CD4-positive, alpha-beta T cell treated with Interleukin-10 for 1 hour (primary cell): Measurements from ENCODE around the gene SLC35F5.
A peak's percentile ranks its signal among the peaks of the same experiment; 100 is the strongest.
"Not testable (repeated sequence)": the region's sequence is repeated elsewhere in the genome, so short reads cannot be mapped to it uniquely, and the experiment has no call there.

ENCODE experiments used
- DNase-seq: peaks from one replicate; pipeline ENCODE4 v3.0.0-alpha.2; 2020

SLC35F5 gene

GRCh38 chr2:113756355-113757137 lies at the start of gene SLC35F5:
Gene SLC35F5 (minus strand): TSS chr2:113756642. CDS start chr2:113756409, 233 bp downstream.
- peak; percentile 93 for DNase-seq

GRCh38 chr2:113799375-113799774 lies 42.9 kb upstream of the SLC35F5 start:
- DNase-seq = no peak

GRCh38 chr2:113797237-113797636 lies 40.8 kb upstream of the SLC35F5 start:
- no peak for DNase-seq

- no peak for DNase-seq
Observed at GRCh38 chr2:113796592-113797175, 40.2 kb upstream of the SLC35F5 start.

- no peak for DNase-seq
Observed at GRCh38 chr2:113795405-113795920, 39.0 kb upstream of the SLC35F5 start.

GRCh38 chr2:113791697-113792590 lies 35.5 kb upstream of the SLC35F5 start:
- DNase-seq = no peak

- no peak for DNase-seq
Observed at GRCh38 chr2:113784823-113785744, 28.6 kb upstream of the SLC35F5 start.

- DNase-seq = no peak
Observed at GRCh38 chr2:113780472-113780871, 24.0 kb upstream of the SLC35F5 start.

- no peak for DNase-seq
Observed at GRCh38 chr2:113777371-113777770, 20.9 kb upstream of the SLC35F5 start.

- no peak for DNase-seq
Observed at GRCh38 chr2:113776949-113777348, 20.5 kb upstream of the SLC35F5 start.

GRCh38 chr2:113774616-113775015 lies 18.2 kb upstream of the SLC35F5 start:
- DNase-seq = not testable (repeated sequence)

- no peak for DNase-seq
Observed at GRCh38 chr2:113770929-113771328, 14.5 kb upstream of the SLC35F5 start.

GRCh38 chr2:113769555-113769954 lies 13.1 kb upstream of the SLC35F5 start:
- no peak for DNase-seq

- no peak for DNase-seq
Observed at GRCh38 chr2:113768770-113769169, 12.3 kb upstream of the SLC35F5 start.

GRCh38 chr2:113767811-113768460 lies 11.5 kb upstream of the SLC35F5 start:
- DNase-seq = no peak

- no peak for DNase-seq
Observed at GRCh38 chr2:113765276-113765675, 8.8 kb upstream of the SLC35F5 start.

- DNase-seq = no peak
Observed at GRCh38 chr2:113762377-113763118, 6.1 kb upstream of the SLC35F5 start.

GRCh38 chr2:113760400-113760799 lies 4.0 kb upstream of the SLC35F5 start:
- no peak for DNase-seq

GRCh38 chr2:113757138-113757657 lies 756 bp upstream of the SLC35F5 start:
- no peak for DNase-seq

GRCh38 chr2:113755835-113756354 lies 547 bp downstream of the SLC35F5 start:
- DNase-seq = peak; percentile 51
